K562 (cell line): ENCODE results near the gene OSGEPL1. TPM values are rescaled to one million over a fixed set of nuclear protein-coding genes. Genes with fewer than 3 reads are reported as not detected.

Source experiments
- DPF2 ChIP-seq: fragments of 450-650 bp; IDR thresholded peaks from 2 replicates; pipeline ENCODE4 v1.6.1; 2016
- GABPB1 ChIP-seq: sonication (generic); formaldehyde crosslinking; IDR thresholded peaks from 2 replicates; pipeline ENCODE4 v1.8.0; 2022; ENCODE audit warnings: mild to moderate bottlenecking, missing genetic modification reagents
- HDAC2 ChIP-seq: fragments of 450-650 bp; IDR thresholded peaks from 2 replicates; pipeline ENCODE4 v1.6.1; 2016; ENCODE audit warnings: mild to moderate bottlenecking
- PTRF ChIP-seq: fragments of 450-650 bp; IDR thresholded peaks from 2 replicates; pipeline ENCODE4 v1.6.1; 2016; ENCODE audit warnings: mild to moderate bottlenecking, missing genetic modification characterization, missing compliant biosample characterization
- SAFB ChIP-seq: fragments of 200-400 bp; formaldehyde crosslinking; IDR thresholded peaks from 2 replicates; pipeline ENCODE4 v1.6.1; 2017; ENCODE audit warnings: low read depth, low read length, borderline replicate concordance
- ZNF277 ChIP-seq: fragments of 250-450 bp; sonication (Bioruptor Pico); IDR thresholded peaks from 2 replicates; pipeline ENCODE4 v1.8.0; 2022; ENCODE audit warnings: inconsistent platforms, mild to moderate bottlenecking, moderate library complexity, borderline replicate concordance
- ZNF280A ChIP-seq: fragments of 450-650 bp; IDR thresholded peaks from 2 replicates; pipeline ENCODE4 v1.6.1; 2018; ENCODE audit warnings: mild to moderate bottlenecking, low read depth; ENCODE audit not compliant: partially characterized antibody
- ZNF444 ChIP-seq: fragments of 250-450 bp; sonication (Bioruptor Pico); IDR thresholded peaks from 2 replicates; pipeline ENCODE4 v1.4.0; 2020; ENCODE audit warnings: mild to moderate bottlenecking, moderate library complexity
- polyA plus RNA-seq, 8 experiments: library from polyadenylated mRNA; depleted of rRNA in 4 of 8; stranded (reverse) in 5 of 8; unstranded in 3 of 8; fragments of >200 nt; fragmentation: Nextera tagmentation in 2 of 8; fragmentation: Illumina TruSeq in 1 of 8; extraction: Ambion mirVana in 2 of 8; extraction: Trizol in 1 of 8; gene quantifications; 2 replicates each; pipeline versions ENCODE4 v1.2.1 to v1.2.3, GENCODE V29; 2011 to 2014; ENCODE audit warnings: inconsistent platforms in 1 of 8, missing spikeins in 1 of 8
- total RNA-seq, 7 experiments: library from RNA; depleted of rRNA in 6 of 7; stranded (reverse); fragments of >200 nt in 6 of 7; fragmentation: Illumina TruSeq in 2 of 7; extraction: Trizol in 2 of 7; gene quantifications; 2 replicates each; pipeline versions ENCODE4 v1.2.1 to v1.2.3, GENCODE V29; 2011 to 2021; ENCODE audit warnings: low replicate concordance in 1 of 7

OSGEPL1 gene
- total and polyA plus RNA-seq, 9 of the 15 experiments (the other 6 are each of a cell fraction or from before 2014, with no cell fraction given) = 2.5 to 10.8 (median 6.5) TPM

- TF ChIP-seq ZNF280A (no peak), ZNF277 (CRISPR knock-in tag) (no peak), GABPB1 (no peak), HDAC2 (no peak), ZNF444 (CRISPR knock-in tag) (no peak), SAFB (no peak), PTRF (tag) (no peak), DPF2 (no peak)
These were observed 28.9 kb upstream of the OSGEPL1 start (continued) for GRCh38 chr2:189791338-189792042.
